Measurements from ENCODE around the gene HIPK2.

The HIPK2 gene

DNA sequence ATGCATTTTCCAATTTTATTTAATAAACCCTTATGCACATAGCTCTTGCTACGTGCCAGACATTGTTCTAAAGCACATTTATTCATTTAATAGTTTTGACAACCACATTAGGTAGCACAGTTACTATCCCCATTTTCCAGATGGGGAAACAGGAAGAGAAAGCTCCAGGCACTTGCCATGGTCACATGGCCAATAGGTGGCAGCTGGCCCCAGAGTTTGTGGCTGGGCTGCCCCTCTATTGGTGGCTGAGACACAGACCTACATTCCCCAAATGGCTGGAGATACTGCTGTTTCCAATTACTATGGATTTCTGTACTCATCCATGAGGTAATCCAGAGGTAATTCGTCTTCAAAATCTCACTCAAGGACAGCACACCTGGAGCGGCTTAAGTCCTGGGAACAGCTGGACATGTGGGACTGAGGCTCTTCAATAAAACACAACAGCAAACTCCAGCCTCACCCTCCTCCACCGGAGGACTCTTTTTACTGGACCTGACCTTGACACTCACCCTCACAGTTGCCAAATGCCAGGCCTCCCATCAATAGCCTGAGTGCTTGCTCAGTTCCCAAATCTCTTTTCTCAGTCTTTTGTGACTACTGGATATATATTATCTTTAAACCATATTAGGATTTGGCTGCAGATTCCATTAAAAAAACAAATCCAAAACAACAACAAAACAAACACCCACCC is 148.3 kb downstream of the HIPK2 start:
- Histone ChIP-seq H3K4me3 (ENCODE audit: low read depth, low read length) (no peak overlapping the region), H3K4me1 (no peaks in the 10 kb centered on the region; the same call in 1 of the 2 replicates), H3K9me3 (no peaks in the 10 kb centered on the region), H3K27me3 (no peaks in the 10 kb centered on the region), H3K36me3 (no peaks in the 10 kb centered on the region; the same call in 1 of the 2 replicates)
- no peak for DNase-seq
- TF ChIP-seq, protein P1, sequence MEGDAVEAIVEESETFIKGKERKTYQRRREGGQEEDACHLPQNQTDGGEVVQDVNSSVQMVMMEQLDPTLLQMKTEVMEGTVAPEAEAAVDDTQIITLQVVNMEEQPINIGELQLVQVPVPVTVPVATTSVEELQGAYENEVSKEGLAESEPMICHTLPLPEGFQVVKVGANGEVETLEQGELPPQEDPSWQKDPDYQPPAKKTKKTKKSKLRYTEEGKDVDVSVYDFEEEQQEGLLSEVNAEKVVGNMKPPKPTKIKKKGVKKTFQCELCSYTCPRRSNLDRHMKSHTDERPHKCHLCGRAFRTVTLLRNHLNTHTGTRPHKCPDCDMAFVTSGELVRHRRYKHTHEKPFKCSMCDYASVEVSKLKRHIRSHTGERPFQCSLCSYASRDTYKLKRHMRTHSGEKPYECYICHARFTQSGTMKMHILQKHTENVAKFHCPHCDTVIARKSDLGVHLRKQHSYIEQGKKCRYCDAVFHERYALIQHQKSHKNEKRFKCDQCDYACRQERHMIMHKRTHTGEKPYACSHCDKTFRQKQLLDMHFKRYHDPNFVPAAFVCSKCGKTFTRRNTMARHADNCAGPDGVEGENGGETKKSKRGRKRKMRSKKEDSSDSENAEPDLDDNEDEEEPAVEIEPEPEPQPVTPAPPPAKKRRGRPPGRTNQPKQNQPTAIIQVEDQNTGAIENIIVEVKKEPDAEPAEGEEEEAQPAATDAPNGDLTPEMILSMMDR (IDR thresholded peaks at IDR 0.05; ENCODE audit: low read depth, low read length) = 0 out of 2 replicates have a peak, but pooled peaks have one; percentile 8

DNA sequence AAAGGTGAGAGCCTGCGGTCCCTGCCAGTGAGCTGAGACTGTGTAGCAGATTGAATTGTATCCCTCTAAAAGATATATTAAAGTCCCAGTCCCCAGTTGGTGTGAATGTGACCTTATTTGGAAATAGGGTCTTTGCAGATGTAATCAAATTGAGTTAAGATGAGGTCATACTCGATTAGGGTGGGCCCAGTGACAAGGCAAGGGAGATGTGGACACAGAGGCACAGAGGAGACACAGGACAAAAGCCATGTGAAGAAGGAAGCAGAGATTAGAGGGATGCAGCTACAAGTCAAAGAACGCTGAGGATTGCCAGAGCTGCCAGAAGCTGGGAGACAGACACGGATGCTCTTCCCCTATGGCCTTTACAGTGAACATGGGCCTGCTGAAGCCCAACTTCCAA is 150.0 kb downstream of the HIPK2 start:
- Histone ChIP-seq H3K4me1 (no peaks in the 10 kb centered on the region; the same call in 1 of the 2 replicates), H3K36me3 (no peaks in the 10 kb centered on the region; the same call in 1 of the 2 replicates), H3K9me3 (no peaks in the 10 kb centered on the region), H3K4me3 (ENCODE audit: low read depth, low read length) (no peak overlapping the region), H3K27me3 (no peaks in the 10 kb centered on the region)
- DNase-seq = peak; percentile 33
- TF ChIP-seq, protein P1 (IDR thresholded peaks at IDR 0.05; ENCODE audit: low read depth, low read length) = no peak

DNA sequence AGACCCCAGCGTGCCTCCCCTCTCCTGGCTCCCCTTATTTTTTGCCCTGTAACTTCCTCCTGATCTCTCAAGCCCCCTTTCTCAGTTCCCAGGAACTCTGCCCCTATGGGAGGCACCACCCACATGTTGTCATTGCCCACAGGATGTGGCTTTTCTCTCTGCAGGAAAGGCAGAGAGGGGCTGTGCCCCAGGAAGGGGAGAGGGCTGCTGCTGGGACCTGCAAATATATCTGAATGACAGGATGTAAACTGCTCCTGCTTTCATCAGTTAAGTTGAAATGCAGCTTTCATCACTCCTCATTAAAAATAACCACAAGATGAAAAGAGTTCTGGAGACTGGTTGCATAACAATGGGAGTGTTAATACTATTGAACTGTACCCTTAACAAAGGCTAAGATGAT is 151.0 kb downstream of the HIPK2 start:
- DNase-seq = no peak
- TF ChIP-seq, protein P1 (IDR thresholded peaks at IDR 0.05; ENCODE audit: low read depth, low read length) = no peak
- Histone ChIP-seq H3K4me1 (no peaks in the 10 kb centered on the region; the same call in 1 of the 2 replicates), H3K9me3 (no peaks in the 10 kb centered on the region), H3K4me3 (ENCODE audit: low read depth, low read length) (no peak overlapping the region), H3K27me3 (no peaks in the 10 kb centered on the region), H3K36me3 (no peaks in the 10 kb centered on the region; the same call in 1 of the 2 replicates)

DNA sequence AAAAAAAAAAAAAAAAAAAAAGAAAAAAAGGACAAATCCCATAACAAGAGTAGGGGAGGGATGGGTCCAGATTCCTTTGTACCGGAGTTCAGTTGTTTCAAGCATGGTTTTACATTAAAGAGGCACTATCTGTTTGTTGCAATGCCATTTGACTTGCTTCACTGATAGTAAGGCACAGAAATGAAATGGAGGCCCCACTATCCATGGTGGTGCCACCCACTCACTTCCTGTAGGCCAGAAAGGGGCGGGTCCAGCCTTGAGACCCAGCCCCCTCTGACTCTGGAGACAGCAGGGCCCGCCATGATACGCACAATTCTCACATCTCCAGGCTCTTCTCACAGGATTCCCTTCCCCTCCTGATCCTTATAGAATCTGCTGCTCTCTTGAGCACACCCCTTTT is 154.3 kb downstream of the HIPK2 start:
- Histone ChIP-seq H3K27me3 (no peaks in the 10 kb centered on the region), H3K36me3 (no peaks in the 10 kb centered on the region; the same call in 1 of the 2 replicates), H3K4me3 (ENCODE audit: low read depth, low read length) (no peak overlapping the region), H3K9me3 (no peaks in the 10 kb centered on the region), H3K4me1 (no peaks in the 10 kb centered on the region; the same call in 1 of the 2 replicates)
- TF ChIP-seq, protein P1 (IDR thresholded peaks at IDR 0.05; ENCODE audit: low read depth, low read length) = no peak
- peak; percentile 35 for DNase-seq

DNA sequence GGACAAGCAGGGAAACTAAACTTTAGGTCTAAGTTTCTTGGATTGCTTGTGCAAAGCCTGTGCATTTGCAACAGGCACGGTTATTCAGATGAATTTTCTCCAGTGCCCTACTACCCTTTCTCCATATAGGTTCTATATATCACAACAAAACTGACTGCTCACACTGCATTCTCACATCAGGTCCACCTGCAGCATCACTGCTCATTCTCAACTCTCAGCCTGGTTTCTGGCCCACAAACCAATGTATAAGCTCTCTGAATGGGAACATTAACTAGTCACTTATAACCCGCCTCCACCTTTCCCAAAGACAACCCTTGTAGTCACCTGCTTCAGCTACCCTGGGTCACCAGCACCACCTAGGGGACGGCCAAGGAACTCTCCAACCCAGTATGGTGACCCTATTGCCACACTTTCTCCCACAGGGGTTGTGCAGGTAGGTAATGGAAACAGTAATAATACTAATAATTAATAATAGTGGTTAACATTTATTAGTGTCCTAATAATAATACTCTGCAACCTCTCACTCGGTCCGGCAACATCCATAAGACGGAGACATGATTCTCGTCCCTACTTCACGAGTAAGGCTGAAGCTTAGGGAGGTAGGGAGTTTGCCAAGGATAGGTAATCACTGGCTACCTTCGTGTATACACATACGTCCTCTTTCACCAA is 157.0 kb downstream of the HIPK2 start:
- DNase-seq = peak; percentile 66
- Histone ChIP-seq H3K27me3 (no peaks in the 10 kb centered on the region), H3K36me3 (no peaks in the 10 kb centered on the region; the same call in 1 of the 2 replicates)

More for the DNA sequence above, 157.0 kb downstream of the HIPK2 start:
- TF ChIP-seq, protein P1 (IDR thresholded peaks at IDR 0.05; ENCODE audit: low read depth, low read length) = peak; percentile 94
- no peaks in the 10 kb centered on the region for H3K4me1 ChIP-seq
- no peaks in the 10 kb centered on the region for H3K9me3 ChIP-seq
- no peak overlapping the region for H3K4me3 ChIP-seq (ENCODE audit: low read depth, low read length)

Data from BE2C (cell line).